ENCODE measurements around the gene PLIN3. TPM values are rescaled to one million over a fixed set of nuclear protein-coding genes. Genes with fewer than 3 reads are reported as not detected.

Gene PLIN3
- total and polyA plus RNA-seq, 2 of the 8 experiments (the other 6 are each of a cell fraction or from before 2014, with no cell fraction given) = 60.7 to 61.5 TPM

DNA sequence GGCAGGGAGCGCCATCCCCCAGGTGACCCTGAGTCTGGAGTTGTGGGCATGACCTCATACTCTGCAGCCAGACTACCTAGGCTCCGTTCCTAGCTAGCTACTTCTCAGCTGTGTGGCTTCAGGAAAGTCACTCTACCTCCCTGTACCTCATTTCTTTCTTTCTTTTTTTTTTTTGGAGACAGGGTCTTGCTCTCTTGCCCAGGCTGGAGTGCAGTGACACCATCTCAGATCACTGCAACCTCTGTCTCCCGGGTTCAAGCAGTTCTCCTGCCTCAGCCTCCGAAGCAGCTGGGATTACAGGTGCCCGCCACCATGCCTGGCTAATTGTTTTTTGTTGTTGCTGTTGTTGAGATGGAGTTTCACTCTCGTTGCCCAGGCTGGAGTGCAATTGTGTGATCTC lies 15.0 kb downstream of the PLIN3 start:
- Histone ChIP-seq H4K8ac (ENCODE audit: extremely low read depth, insufficient read depth, low read length) (no peak overlapping the region), H2BK20ac (ENCODE audit: low read length) (no peak overlapping the region), H3K79me1 (ENCODE audit: low read depth, low read length) (no peaks in the 10 kb centered on the region), H2AFZ (ENCODE audit: low read length) (no peak overlapping the region), H4K20me1 (replicated peaks in 1 of 2; ENCODE audit: control insufficient read depth in 1 of 2, insufficient read depth in 2 of 2, low read length in 2 of 2) (peaks cover 0 to 7% of the 10 kb centered on the region in 2 experiments), H3K18ac (ENCODE audit: extremely low read depth, low read length) (no peak overlapping the region), H3K14ac (ENCODE audit: insufficient read length) (no peak overlapping the region), H3K27ac (ENCODE audit: low read depth, low read length) (no peak overlapping the region), H3K23ac (ENCODE audit: insufficient read length) (no peak overlapping the region), H3K36me3 (ENCODE audit: control insufficient read depth in 2 of 4, insufficient read depth in 4 of 4, low read length in 3 of 4) (peaks cover under 1 to 17% (median 4%) of the 10 kb centered on the region in 4 experiments), H4K91ac (replicated peaks; ENCODE audit: insufficient read length, low read length) (no peak overlapping the region), H2AK5ac (ENCODE audit: low read depth, low read length) (no peak overlapping the region), H3K79me2 (ENCODE audit: control insufficient read depth in 1 of 2, insufficient read depth in 2 of 2, low read length in 2 of 2) (no peaks in the 10 kb centered on the region), H2BK12ac (ENCODE audit: low read depth, low read length) (no peak overlapping the region), H3K56ac (replicated peaks; ENCODE audit: insufficient read length, low read depth, low read length) (no peak overlapping the region), H3K4ac (replicated peaks; ENCODE audit: insufficient read length, low read depth, low read length) (no peak overlapping the region), H4K5ac (ENCODE audit: insufficient read length, low read depth, low read length) (no peak overlapping the region), H2BK120ac (replicated peaks; ENCODE audit: low read depth, low read length) (no peak overlapping the region), H3K27me3 (replicated peaks in 1 of 4; ENCODE audit: control insufficient read depth in 3 of 4, extremely low read depth in 1 of 4, insufficient read depth in 3 of 4, low read length in 3 of 4) (no peaks in the 10 kb centered on the region), H3K23me2 (ENCODE audit: low read depth, low read length) (no peaks in the 10 kb centered on the region), H3K4me3 (ENCODE audit: extremely low read depth in 1 of 4, insufficient read depth in 2 of 4, low read depth in 3 of 4, low read length in 4 of 4) (no peak overlapping the region), H3K9ac (replicated peaks in 1 of 4; ENCODE audit: extremely low read depth in 1 of 4, low read depth in 3 of 4, low read length in 3 of 4) (no peak overlapping the region), H3K9me3 (ENCODE audit: insufficient read depth in 2 of 2, low read depth in 1 of 2, low read length in 1 of 2) (no peaks in the 10 kb centered on the region; a peak in 1 of 4 replicates), H3K4me1 (replicated peaks in 1 of 4; ENCODE audit: control insufficient read depth in 3 of 4, insufficient read depth in 4 of 4, low read length in 3 of 4) (no peaks in the 10 kb centered on the region), H3K4me2 (ENCODE audit: insufficient read depth in 1 of 2, low read depth in 2 of 2, low read length in 2 of 2) (no peak overlapping the region), H2BK15ac (ENCODE audit: low read length) (no peak overlapping the region), H2BK5ac (ENCODE audit: low read depth, low read length) (no peak overlapping the region)
- ChIA-PET POLR2A (ENCODE audit: partially characterized antibody) (interaction anchor here (1.6 kb wide), 2 partner anchors 14 to 77 kb away, joined by 3 to 4 read pairs; no protein-coding TSS in a partner anchor), CTCF (ENCODE audit: partially characterized antibody) (interaction anchor here (1.0 to 7.3 kb wide), 16 partner anchors 7 to 346 kb away, joined by 3 to 100 read pairs (median 6); partner anchors contain the start of gene PLIN3)
- no peak for FAIRE-seq
- no peak for DNase-seq (ENCODE audit: low read depth in 1 of 2, low spot score in 2 of 2)
- 98% methylated on average over 6 of the region's 6 CpGs; no CpG with 5 or more reads in 1 of the 2 experiments for WGBS, 2 experiments (ENCODE audit: extremely low coverage in 1 of 2, insufficient coverage in 1 of 2, insufficient read length in 1 of 2, insufficient replicate concordance in 2 of 2, low coverage in 1 of 2, low lambda C conversion rate in 2 of 2, missing lambda C conversion rate in 1 of 2)
- TF ChIP-seq EGR1 (IDR thresholded peaks at IDR 0.05; ENCODE audit: borderline replicate concordance, low read depth, low read length) (no peak), RXRA (IDR thresholded peaks at IDR 0.05; ENCODE audit: insufficient read depth, low read depth, low read length) (no peak), SP2 (IDR thresholded peaks at IDR 0.05; ENCODE audit: low read length) (no peak), BRCA1 (IDR thresholded peaks at IDR 0.05; ENCODE audit: low read depth, low read length) (no peak), SP4 (IDR thresholded peaks at IDR 0.05; ENCODE audit: low read length) (no peak), ASH2L (IDR thresholded peaks at IDR 0.05; ENCODE audit: low read length) (no peak)
